ENCODE measurements around the gene IGF2. TPM values are rescaled to one million over a fixed set of nuclear protein-coding genes. Genes with fewer than 3 reads are reported as not detected.
A peak's percentile ranks its signal among the peaks of the same experiment; 100 is the strongest.

The IGF2 gene

Small RNA genes lying within 50 kb of the gene (small RNA-seq; reads per million reads assigned to genes)
- gene MIR4686 (ENCODE audit: insufficient read depth): not detected
- 6.7 reads per million, percentile 37 among the genes with 10 or more reads in this experiment for gene MIR483 (ENCODE audit: insufficient read depth)

Measured in neuronal stem cell (in vitro differentiated cells).